ENCODE data around the gene DNASE1L2.

DNASE1L2 gene

GRCh38 chr16:2226918-2227317 is 9.3 kb upstream of the DNASE1L2 start:
- WGBS, 2 experiments (ENCODE audit: insufficient coverage in 2 of 2), result 94 to 95% methylated on average over 3 of the region's 6 CpGs
- Histone ChIP-seq H3K9me3 (ENCODE audit: control insufficient read depth, low read length) (no peaks in the 10 kb centered on the region), H3K36me3 (ENCODE audit: control insufficient read depth, insufficient read depth, low read length) (peaks cover 49% of the 10 kb centered on the region), H3K4me1 (ENCODE audit: control insufficient read depth, insufficient read depth, low read length, poor library complexity, severe bottlenecking) (peaks cover 6% of the 10 kb centered on the region), H3K4me3 (ENCODE audit: extremely low read depth, insufficient read depth, low read length, poor library complexity, severe bottlenecking) (no peak overlapping the region), H3K27ac (ENCODE audit: low read depth, low read length, severe bottlenecking) (no peak overlapping the region)

DNA sequence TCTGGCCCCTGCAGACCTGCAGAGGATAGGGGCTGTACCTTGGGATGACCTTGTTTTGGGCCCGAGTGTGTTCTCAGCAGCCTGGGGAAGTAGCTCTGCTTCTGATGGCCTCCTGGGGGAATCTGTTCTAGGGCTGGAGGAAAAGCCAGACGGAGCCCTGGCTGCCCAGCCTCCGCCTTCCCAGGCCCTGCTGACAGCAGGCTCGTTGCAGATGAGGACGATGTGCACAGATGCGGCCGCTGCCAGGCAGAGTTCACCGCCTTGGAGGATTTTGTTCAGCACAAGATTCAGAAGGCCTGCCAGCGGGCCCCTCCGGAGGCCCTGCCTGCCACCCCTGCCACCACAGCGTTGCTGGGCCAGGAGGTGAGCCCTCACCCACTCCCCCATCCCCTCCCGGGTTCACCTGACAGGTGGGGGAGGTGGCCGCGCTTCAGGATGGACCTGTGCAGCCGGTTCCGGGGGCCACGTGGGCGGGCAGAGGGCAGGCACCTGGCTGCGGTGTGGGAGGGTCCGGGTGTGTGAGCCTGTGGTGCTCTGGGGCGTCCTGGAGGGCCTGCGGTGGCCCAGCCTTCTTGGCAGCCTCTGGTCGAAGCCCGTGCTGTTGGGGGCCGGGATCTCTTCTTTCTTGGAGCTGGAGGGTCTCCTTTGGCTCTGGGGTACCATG is 8.0 kb upstream of the DNASE1L2 start:
- H3K4me3 ChIP-seq (ENCODE audit: extremely low read depth, insufficient read depth, low read length, poor library complexity, severe bottlenecking), result no peak overlapping the region
- WGBS, 2 experiments (ENCODE audit: insufficient coverage in 2 of 2), result 96 to 97% methylated on average over 22 of the region's 25 CpGs
- H3K9me3 ChIP-seq (ENCODE audit: control insufficient read depth, low read length), result no peaks in the 10 kb centered on the region

DNA sequence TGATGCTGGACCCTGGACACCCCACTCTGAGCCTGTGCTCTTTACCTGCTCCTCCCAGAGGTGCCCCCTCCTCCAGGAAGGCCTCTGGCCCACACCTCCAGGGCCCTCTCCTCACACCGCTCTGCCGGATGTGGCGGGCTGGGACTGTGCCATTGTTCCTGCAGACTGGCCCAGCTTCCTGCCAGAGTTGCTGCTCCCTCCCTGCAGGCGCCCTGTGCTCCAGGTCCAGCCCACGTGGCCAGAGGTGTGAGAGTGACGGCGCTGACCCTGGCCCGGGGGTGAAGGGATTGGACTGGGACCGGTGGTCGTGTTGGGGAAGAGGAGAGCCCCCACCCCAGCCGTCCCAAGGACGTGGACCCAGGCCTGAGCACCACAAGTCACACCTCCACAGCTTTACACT is 7.2 kb upstream of the DNASE1L2 start:
- Histone ChIP-seq H3K4me1 (ENCODE audit: control insufficient read depth, insufficient read depth, low read length, poor library complexity, severe bottlenecking) (peaks cover 6% of the 10 kb centered on the region), H3K9me3 (ENCODE audit: control insufficient read depth, low read length) (no peaks in the 10 kb centered on the region), H3K36me3 (ENCODE audit: control insufficient read depth, insufficient read depth, low read length) (peaks cover 69% of the 10 kb centered on the region), H3K27ac (ENCODE audit: low read depth, low read length, severe bottlenecking) (no peak overlapping the region), H3K4me3 (ENCODE audit: extremely low read depth, insufficient read depth, low read length, poor library complexity, severe bottlenecking) (no peak overlapping the region)
- WGBS, 2 experiments (ENCODE audit: insufficient coverage in 2 of 2), result 96 to 100% methylated on average over 5 to 8 of the region's 12 CpGs

More for the DNA sequence above, 8.0 kb upstream of the DNASE1L2 start:
- peaks cover 6% of the 10 kb centered on the region for H3K4me1 ChIP-seq (ENCODE audit: control insufficient read depth, insufficient read depth, low read length, poor library complexity, severe bottlenecking)
- H3K27ac ChIP-seq (ENCODE audit: low read depth, low read length, severe bottlenecking), result no peak overlapping the region
- peaks cover 63% of the 10 kb centered on the region for H3K36me3 ChIP-seq (ENCODE audit: control insufficient read depth, insufficient read depth, low read length)

DNA sequence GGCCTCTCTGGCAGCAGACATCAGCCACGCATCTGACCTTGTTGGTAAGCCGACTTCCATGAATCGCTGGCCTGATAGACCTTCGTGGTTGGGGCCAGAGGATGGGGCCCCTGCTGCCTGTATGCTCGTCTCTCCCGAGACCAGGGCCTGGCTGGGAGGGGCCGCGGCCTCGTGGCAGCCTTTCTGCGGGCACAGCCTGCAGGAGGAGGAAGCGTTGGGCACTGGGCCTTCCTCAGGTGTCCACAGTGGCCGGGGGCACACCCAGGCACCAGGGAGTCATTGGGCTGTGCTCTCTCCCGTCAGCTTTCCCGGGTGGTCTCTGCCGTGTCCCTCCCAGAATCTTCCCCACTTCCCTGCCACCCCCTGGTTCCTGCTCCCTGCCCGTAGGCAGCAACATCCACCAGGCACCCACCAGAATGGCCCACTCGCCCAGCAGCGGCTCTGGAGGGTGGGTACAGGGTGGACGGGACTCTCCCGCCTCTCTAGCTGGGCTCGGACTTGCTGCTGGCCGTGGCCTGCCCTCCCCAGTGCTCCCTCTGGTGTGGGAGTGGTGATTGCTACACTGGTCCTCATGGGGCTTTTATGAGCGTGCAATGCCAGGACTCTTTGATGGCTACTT is 6.5 kb upstream of the DNASE1L2 start:
- H3K27ac ChIP-seq (ENCODE audit: low read depth, low read length, severe bottlenecking), result no peak overlapping the region
- H3K9me3 ChIP-seq (ENCODE audit: control insufficient read depth, low read length), result no peaks in the 10 kb centered on the region
- H3K4me3 ChIP-seq (ENCODE audit: extremely low read depth, insufficient read depth, low read length, poor library complexity, severe bottlenecking), result no peak overlapping the region
- 97 to 98% methylated on average over 20 to 21 of the region's 23 CpGs for WGBS, 2 experiments (ENCODE audit: insufficient coverage in 2 of 2)
- peaks cover 75% of the 10 kb centered on the region for H3K36me3 ChIP-seq (ENCODE audit: control insufficient read depth, insufficient read depth, low read length)
- peaks cover under 1% of the 10 kb centered on the region for H3K4me1 ChIP-seq (ENCODE audit: control insufficient read depth, insufficient read depth, low read length, poor library complexity, severe bottlenecking)

DNA sequence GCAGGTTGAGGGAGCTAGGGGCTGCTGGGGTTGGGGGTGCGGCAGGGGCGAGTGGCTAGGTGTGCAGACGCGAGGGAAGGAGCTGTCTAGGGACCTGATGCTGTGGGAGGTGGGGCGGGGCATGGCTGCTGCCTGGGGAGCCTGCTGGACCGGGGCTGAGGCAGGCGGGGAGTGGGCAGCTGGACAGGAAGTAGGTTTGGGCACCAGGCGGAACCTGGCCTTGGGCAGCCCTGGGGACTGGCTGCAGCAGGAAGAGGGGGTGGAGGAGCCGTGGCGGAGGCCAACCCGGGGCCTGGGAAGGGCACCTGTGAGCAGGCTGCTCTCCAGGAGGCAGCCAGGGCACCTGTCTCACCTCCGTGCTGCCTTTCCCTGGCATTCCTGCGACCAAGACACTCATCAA is 5.9 kb upstream of the DNASE1L2 start:
- Histone ChIP-seq H3K27ac (ENCODE audit: low read depth, low read length, severe bottlenecking) (no peak overlapping the region), H3K9me3 (ENCODE audit: control insufficient read depth, low read length) (no peaks in the 10 kb centered on the region), H3K36me3 (ENCODE audit: control insufficient read depth, insufficient read depth, low read length) (peaks cover 82% of the 10 kb centered on the region), H3K4me1 (ENCODE audit: control insufficient read depth, insufficient read depth, low read length, poor library complexity, severe bottlenecking) (no peaks in the 10 kb centered on the region), H3K4me3 (ENCODE audit: extremely low read depth, insufficient read depth, low read length, poor library complexity, severe bottlenecking) (no peak overlapping the region)
- WGBS, 2 experiments (ENCODE audit: insufficient coverage in 2 of 2), result 92 to 96% methylated on average over 6 to 12 of the region's 13 CpGs

- H3K27ac ChIP-seq (ENCODE audit: low read depth, low read length, severe bottlenecking), result no peak overlapping the region
Measured at GRCh38 chr16:2231016-2231931, 5.0 kb upstream of the DNASE1L2 start.

DNA sequence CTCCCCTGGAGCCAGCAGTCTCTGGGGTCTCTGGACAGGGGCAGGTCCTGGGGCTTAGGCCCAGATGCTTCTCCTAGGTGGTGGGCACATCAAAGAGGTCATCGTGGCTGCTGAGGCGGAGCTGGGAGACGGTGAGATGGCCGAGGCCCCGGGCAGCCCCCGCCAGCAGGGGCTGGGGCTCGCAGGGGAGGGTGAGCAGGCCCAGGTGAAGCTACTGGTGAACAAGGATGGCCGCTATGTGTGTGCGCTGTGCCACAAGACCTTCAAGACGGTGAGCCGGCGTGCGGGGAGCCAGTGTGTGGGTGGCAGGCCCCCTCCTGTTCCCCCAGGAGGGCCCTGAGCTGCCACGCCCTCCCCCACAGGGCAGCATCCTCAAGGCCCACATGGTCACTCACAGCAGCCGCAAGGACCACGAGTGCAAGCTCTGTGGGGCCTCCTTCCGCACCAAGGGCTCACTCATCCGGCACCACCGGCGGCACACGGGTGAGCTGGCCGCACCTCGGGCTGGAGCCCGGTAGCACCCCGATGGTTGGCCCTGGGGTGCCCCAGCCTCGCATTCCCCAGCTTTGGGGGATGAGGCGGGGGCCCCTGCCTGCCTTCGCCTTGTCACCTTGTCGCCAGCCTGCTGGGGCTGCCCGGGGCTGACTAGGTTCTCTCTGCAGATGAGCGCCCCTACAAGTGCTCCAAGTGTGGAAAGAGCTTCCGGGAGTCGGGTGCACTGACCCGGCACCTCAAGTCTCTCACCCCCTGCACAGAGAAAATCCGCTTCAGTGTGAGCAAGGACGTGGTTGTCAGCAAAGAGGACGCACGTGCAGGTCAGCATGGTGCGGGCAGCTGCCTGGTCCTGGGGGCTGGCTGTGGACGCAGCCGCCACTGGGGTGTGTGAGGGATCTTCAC is 3.9 kb upstream of the DNASE1L2 start:
- Histone ChIP-seq H3K27ac (ENCODE audit: low read depth, low read length, severe bottlenecking) (no peak overlapping the region), H3K4me3 (ENCODE audit: extremely low read depth, insufficient read depth, low read length, poor library complexity, severe bottlenecking) (no peak overlapping the region), H3K36me3 (ENCODE audit: control insufficient read depth, insufficient read depth, low read length) (peaks cover 73% of the 10 kb centered on the region), H3K4me1 (ENCODE audit: control insufficient read depth, insufficient read depth, low read length, poor library complexity, severe bottlenecking) (peaks cover 10% of the 10 kb centered on the region), H3K9me3 (ENCODE audit: control insufficient read depth, low read length) (no peaks in the 10 kb centered on the region)
- 94 to 95% methylated on average over 30 to 36 of the region's 41 CpGs for WGBS, 2 experiments (ENCODE audit: insufficient coverage in 2 of 2)

More at GRCh38 chr16:2231016-2231931, 5.0 kb upstream of the DNASE1L2 start:
- 96 to 97% methylated on average over 29 of the region's 29 CpGs for WGBS, 2 experiments (ENCODE audit: insufficient coverage in 2 of 2)
- Histone ChIP-seq H3K9me3 (ENCODE audit: control insufficient read depth, low read length) (no peaks in the 10 kb centered on the region), H3K4me1 (ENCODE audit: control insufficient read depth, insufficient read depth, low read length, poor library complexity, severe bottlenecking) (peaks cover 7% of the 10 kb centered on the region), H3K36me3 (ENCODE audit: control insufficient read depth, insufficient read depth, low read length) (peaks cover 80% of the 10 kb centered on the region), H3K4me3 (ENCODE audit: extremely low read depth, insufficient read depth, low read length, poor library complexity, severe bottlenecking) (no peak overlapping the region)

GRCh38 chr16:2233046-2233775 is 3.0 kb upstream of the DNASE1L2 start:
- Histone ChIP-seq H3K27ac (ENCODE audit: low read depth, low read length, severe bottlenecking) (no peak overlapping the region), H3K36me3 (ENCODE audit: control insufficient read depth, insufficient read depth, low read length) (peaks cover 67% of the 10 kb centered on the region), H3K9me3 (ENCODE audit: control insufficient read depth, low read length) (no peaks in the 10 kb centered on the region), H3K4me3 (ENCODE audit: extremely low read depth, insufficient read depth, low read length, poor library complexity, severe bottlenecking) (no peak overlapping the region), H3K4me1 (ENCODE audit: control insufficient read depth, insufficient read depth, low read length, poor library complexity, severe bottlenecking) (peaks cover 13% of the 10 kb centered on the region)
- WGBS, 2 experiments (ENCODE audit: insufficient coverage in 2 of 2), result 96 to 97% methylated on average over 26 of the region's 28 CpGs

DNA sequence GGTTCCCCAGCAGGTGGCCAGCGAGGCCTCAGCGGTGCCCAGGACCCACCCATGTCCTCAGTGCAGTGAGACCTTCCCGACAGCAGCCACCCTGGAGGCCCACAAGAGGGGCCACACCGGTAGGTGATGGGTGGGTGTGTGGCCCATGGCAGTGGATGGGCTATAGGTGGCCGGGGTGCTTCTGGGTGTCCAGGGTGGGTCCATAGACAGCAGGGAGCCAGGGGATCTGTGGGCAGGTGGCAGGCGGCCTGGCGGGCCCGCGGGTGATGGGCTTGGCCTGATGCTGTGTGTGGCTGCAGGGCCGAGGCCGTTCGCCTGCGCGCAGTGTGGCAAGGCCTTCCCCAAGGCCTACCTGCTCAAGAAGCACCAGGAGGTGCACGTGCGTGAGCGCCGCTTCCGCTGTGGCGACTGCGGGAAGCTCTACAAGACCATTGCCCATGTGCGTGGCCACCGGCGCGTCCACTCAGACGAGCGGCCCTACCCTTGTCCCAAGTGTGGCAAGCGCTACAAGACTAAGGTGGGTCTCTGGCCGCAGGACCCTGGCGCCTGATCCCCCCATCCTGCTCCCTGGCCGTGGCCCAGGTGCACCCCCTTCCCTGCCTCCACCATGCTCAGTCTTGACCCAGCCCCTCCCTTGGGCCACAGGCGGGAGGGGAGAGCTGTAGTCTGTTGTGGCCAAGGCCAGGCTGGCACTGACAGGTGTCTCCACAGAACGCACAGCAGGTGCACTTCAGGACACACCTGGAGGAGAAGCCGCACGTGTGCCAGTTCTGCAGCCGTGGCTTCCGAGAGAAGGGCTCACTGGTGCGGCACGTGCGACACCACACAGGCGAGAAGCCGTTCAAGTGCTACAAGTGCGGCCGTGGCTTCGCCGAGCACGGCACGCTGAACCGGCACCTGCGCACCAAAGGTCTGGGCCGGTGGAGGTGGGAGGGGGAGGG is 2.1 kb upstream of the DNASE1L2 start:
- H3K9me3 ChIP-seq (ENCODE audit: control insufficient read depth, low read length), result no peaks in the 10 kb centered on the region
- H3K4me3 ChIP-seq (ENCODE audit: extremely low read depth, insufficient read depth, low read length, poor library complexity, severe bottlenecking), result no peak overlapping the region
- H3K4me1 ChIP-seq (ENCODE audit: control insufficient read depth, insufficient read depth, low read length, poor library complexity, severe bottlenecking), result peaks cover 13% of the 10 kb centered on the region
- H3K27ac ChIP-seq (ENCODE audit: low read depth, low read length, severe bottlenecking), result no peak overlapping the region
- peaks cover 57% of the 10 kb centered on the region for H3K36me3 ChIP-seq (ENCODE audit: control insufficient read depth, insufficient read depth, low read length)
- WGBS, 2 experiments (ENCODE audit: insufficient coverage in 2 of 2), result 96 to 100% methylated on average over 37 to 39 of the region's 51 CpGs

All from mesodermal cell (in vitro differentiated cells).